A673 (cell line): ENCODE results near the gene CELSR3. TPM values are rescaled to one million over a fixed set of nuclear protein-coding genes. Genes with fewer than 3 reads are reported as not detected.

Source experiments
- BruUV-seq: library from RNA; stranded (reverse); fragments of 400-500 nt; replicated peaks from 2 replicates; lab custom pipeline; 2021; lab: Mats Ljungman, UMichigan
- CTCF ChIA-PET: fragments of 300-600 bp; sonication (Branson Sonifier 250); formaldehyde crosslinking; loops from one replicate; lab custom pipeline; 2022; ENCODE audit warnings: antibody characterized with exemption; lab: Charles Lee
- POLR2A ChIA-PET: fragments of 300-600 bp; sonication (Branson Sonifier 250); formaldehyde crosslinking; loops from one replicate; lab custom pipeline; 2022; ENCODE audit warnings: antibody characterized with exemption; ENCODE audit not compliant: low non-redundant PET; lab: Charles Lee
- DNase-seq: peaks from one replicate; pipeline ENCODE4 v3.0.0-alpha.2; 2015; ENCODE audit warnings: low spot score
- H3K27ac ChIP-seq: fragments of 200-600 bp; sonication (generic); 2 replicates; pipeline ENCODE4 v1.5.1; 2016; ENCODE audit warnings: mixed run types, low read depth, mild to moderate bottlenecking, mixed read lengths, antibody characterized with exemption, low read length; ENCODE audit not compliant: poor library complexity, severe bottlenecking
- H3K27me3 ChIP-seq: fragments of 200-600 bp; sonication (generic); replicated peaks from 2 replicates; pipeline ENCODE4 v1.6.1; 2017; ENCODE audit warnings: mixed run types, low read depth, mild to moderate bottlenecking, mixed read lengths, antibody characterized with exemption, low read length; ENCODE audit not compliant: insufficient read depth, poor library complexity
- H3K36me3 ChIP-seq: fragments of 200-600 bp; sonication (generic); 2 replicates; pipeline ENCODE4 v1.6.1; 2016; ENCODE audit warnings: mixed run types, mild to moderate bottlenecking, mixed read lengths, antibody characterized with exemption, low read length; ENCODE audit not compliant: insufficient read depth, poor library complexity, severe bottlenecking
- H3K4me1 ChIP-seq: fragments of 200-600 bp; sonication (generic); 2 replicates; pipeline ENCODE4 v1.6.1; 2017; ENCODE audit warnings: mixed run types, mild to moderate bottlenecking, mixed read lengths, antibody characterized with exemption, low read length; ENCODE audit not compliant: insufficient read depth, poor library complexity, severe bottlenecking
- H3K4me3 ChIP-seq: fragments of 200-600 bp; sonication (generic); 2 replicates; pipeline ENCODE4 v1.5.1; 2016; ENCODE audit warnings: low read depth, mixed run types, mild to moderate bottlenecking, mixed read lengths, low read length; ENCODE audit not compliant: poor library complexity, severe bottlenecking
- H3K9me3 ChIP-seq: fragments of 200-600 bp; sonication (generic); 2 replicates; pipeline ENCODE4 v1.6.1; 2016; ENCODE audit warnings: mixed run types, low read depth, mild to moderate bottlenecking, mixed read lengths, antibody characterized with exemption, low read length; ENCODE audit not compliant: poor library complexity, severe bottlenecking
- CTCF ChIP-seq: fragments of 300-800, 200-600 bp; sonication (generic); conservative IDR thresholded peaks from 2 replicates; pipeline ENCODE4 v1.5.1; 2017; ENCODE audit warnings: low read depth, mild to moderate bottlenecking, antibody characterized with exemption, low read length, moderate library complexity, mixed read lengths
- EZH2 ChIP-seq: fragments of 200-600 bp; sonication (generic); IDR thresholded peaks from 2 replicates; pipeline ENCODE4 v1.6.1; 2017; ENCODE audit warnings: borderline replicate concordance, low read depth, mild to moderate bottlenecking, mixed read lengths, antibody characterized with exemption, low read length; ENCODE audit not compliant: poor library complexity, severe bottlenecking
- intact Hi-C: fragments of 100-400 bp; cut with micrococcal nuclease; formaldehyde crosslinking; loops from one replicate; pipeline ENCODE4 v1.10.0; 2022; ENCODE audit not compliant: unreplicated experiment
- total RNA-seq: library from RNA; stranded (reverse); gene quantifications from 2 replicates; pipeline ENCODE4 v1.2.3, GENCODE V29; 2021

Gene CELSR3
- total RNA-seq, 1 experiment from 2014 or later: 1.2 TPM

- Histone ChIP-seq H3K27me3 (no peaks in the 10 kb centered on the region), H3K36me3 (no peaks in the 10 kb centered on the region), H3K4me1 (peaks cover 6% of the 10 kb centered on the region), H3K9me3 (no peaks in the 10 kb centered on the region), H3K4me3 (no peak overlapping the region), H3K27ac (no peak overlapping the region)
- CTCF ChIA-PET: no interaction called here
- intact Hi-C loops: no loop called here
- POLR2A ChIA-PET: no interaction called here
- no TSS peak for BruUV-seq
- TF ChIP-seq EZH2 (no peak), CTCF (no peak)
- DNase-seq: no peak
Measured at GRCh38 chr3:48612309-48612708, 50.4 kb downstream of the CELSR3 start.

GRCh38 chr3:48609088-48610005 lies 53.3 kb downstream of the CELSR3 start, which contains the start of gene UQCRC1:
UQCRC1 (minus strand) TSS chr3:48609646; CDS start chr3:48609620, 26 bp downstream.
- ChIA-PET POLR2A (interaction anchor here (0.7 kb wide), 1 partner anchor 50 kb away, joined by 3 read pairs; no protein-coding TSS in a partner anchor), CTCF (no interaction called here)
- Histone ChIP-seq H3K27me3 (no peaks in the 10 kb centered on the region), H3K36me3 (peaks cover 17% of the 10 kb centered on the region), H3K4me1 (peaks cover 6% of the 10 kb centered on the region), H3K4me3 (peak within 1 kb of the TSS; percentile 85), H3K9me3 (no peaks in the 10 kb centered on the region), H3K27ac (peak within 1 kb of the TSS; percentile 93)
- no peak for TF ChIP-seq EZH2
- peak; percentile 59 for TF ChIP-seq CTCF
- intact Hi-C loops: no loop called here
- peak; percentile 86 for DNase-seq
- no TSS peak for BruUV-seq

GRCh38 chr3:48607519-48607918 lies 55.2 kb downstream of the CELSR3 start:
- peaks cover 6% of the 10 kb centered on the region for H3K4me1 ChIP-seq
- intact Hi-C loops: no loop called here
- POLR2A ChIA-PET: no interaction called here
- H3K9me3 ChIP-seq: no peaks in the 10 kb centered on the region
- H3K4me3 ChIP-seq: no peak overlapping the region
- peaks cover 32% of the 10 kb centered on the region for H3K36me3 ChIP-seq
- BruUV-seq: no TSS peak
- TF ChIP-seq CTCF: no peak
- TF ChIP-seq EZH2: no peak
- CTCF ChIA-PET: no interaction called here
- no peaks in the 10 kb centered on the region for H3K27me3 ChIP-seq
- no peak overlapping the region for H3K27ac ChIP-seq
- peak; percentile 18 for DNase-seq
